Measurements from ENCODE around the gene ATAD1.

- no peak for TF ChIP-seq POLR2A (IDR thresholded peaks at IDR 0.05; ENCODE audit: low read depth, low read length)
- TF ChIP-seq TAF1 (IDR thresholded peaks at IDR 0.05; ENCODE audit: borderline replicate concordance, low read depth, low read length): no peak
- TF ChIP-seq POLR2AphosphoS5 (IDR thresholded peaks at IDR 0.05; ENCODE audit: low read depth, low read length): no peak
These were observed 115.6 kb downstream of the ATAD1 start for GRCh38 chr10:87702260-87702972.

All from GM12892 (cell line).